RWPE2 (cell line): ENCODE data around the gene SLC45A1.
A peak's percentile ranks its signal among the peaks of the same experiment; 100 is the strongest.

Experiments used
- ATAC-seq: fragments of 200-7000 bp; cut with Tn5 transposase; 3 replicates; pipeline ENCODE4 v1.9.1; 2021; ENCODE audit warnings: low read depth
- DNase-seq: peaks from one replicate; pipeline ENCODE4 v3.0.0-alpha.2; 2020; ENCODE audit warnings: low spot score
- H3K27ac ChIP-seq: fragments of 450-650 bp; 2 replicates; pipeline ENCODE4 v1.5.1; 2017; ENCODE audit warnings: mild to moderate bottlenecking; ENCODE audit not compliant: poor library complexity, severe bottlenecking
- H3K27me3 ChIP-seq: fragments of 250-450 bp; sonication (Bioruptor Pico); 2 replicates; pipeline ENCODE4 v1.5.1; 2021; ENCODE audit warnings: mild to moderate bottlenecking, moderate library complexity; ENCODE audit not compliant: insufficient read depth, poor library complexity, severe bottlenecking
- H3K36me3 ChIP-seq: fragments of 250-450 bp; sonication (Bioruptor Pico); 2 replicates; pipeline ENCODE4 v1.5.1; 2020; ENCODE audit warnings: low read depth, mild to moderate bottlenecking, moderate library complexity
- H3K4me1 ChIP-seq: fragments of 250-450 bp; sonication (Bioruptor Pico); 2 replicates; pipeline ENCODE4 v1.5.1; 2021; ENCODE audit warnings: mild to moderate bottlenecking, moderate library complexity; ENCODE audit not compliant: insufficient read depth, poor library complexity, severe bottlenecking
- H3K4me3 ChIP-seq: fragments of 250-450 bp; sonication (Bioruptor Pico); 2 replicates; pipeline ENCODE4 v1.5.1; 2021; ENCODE audit warnings: mild to moderate bottlenecking, moderate library complexity; ENCODE audit not compliant: severe bottlenecking
- H3K9me3 ChIP-seq: fragments of 250-450 bp; sonication (Bioruptor Pico); 2 replicates; pipeline ENCODE4 v1.5.1; 2021; ENCODE audit warnings: mild to moderate bottlenecking, moderate library complexity; ENCODE audit not compliant: severe bottlenecking
- TF ChIP-seq, protein P1 (sequence below): fragments of 450-650 bp; IDR thresholded peaks from one replicate; pipeline ENCODE4 v1.5.1; 2017; ENCODE audit warnings: mild to moderate bottlenecking, moderate library complexity; ENCODE audit not compliant: poor library complexity, severe bottlenecking

Gene SLC45A1

DNA sequence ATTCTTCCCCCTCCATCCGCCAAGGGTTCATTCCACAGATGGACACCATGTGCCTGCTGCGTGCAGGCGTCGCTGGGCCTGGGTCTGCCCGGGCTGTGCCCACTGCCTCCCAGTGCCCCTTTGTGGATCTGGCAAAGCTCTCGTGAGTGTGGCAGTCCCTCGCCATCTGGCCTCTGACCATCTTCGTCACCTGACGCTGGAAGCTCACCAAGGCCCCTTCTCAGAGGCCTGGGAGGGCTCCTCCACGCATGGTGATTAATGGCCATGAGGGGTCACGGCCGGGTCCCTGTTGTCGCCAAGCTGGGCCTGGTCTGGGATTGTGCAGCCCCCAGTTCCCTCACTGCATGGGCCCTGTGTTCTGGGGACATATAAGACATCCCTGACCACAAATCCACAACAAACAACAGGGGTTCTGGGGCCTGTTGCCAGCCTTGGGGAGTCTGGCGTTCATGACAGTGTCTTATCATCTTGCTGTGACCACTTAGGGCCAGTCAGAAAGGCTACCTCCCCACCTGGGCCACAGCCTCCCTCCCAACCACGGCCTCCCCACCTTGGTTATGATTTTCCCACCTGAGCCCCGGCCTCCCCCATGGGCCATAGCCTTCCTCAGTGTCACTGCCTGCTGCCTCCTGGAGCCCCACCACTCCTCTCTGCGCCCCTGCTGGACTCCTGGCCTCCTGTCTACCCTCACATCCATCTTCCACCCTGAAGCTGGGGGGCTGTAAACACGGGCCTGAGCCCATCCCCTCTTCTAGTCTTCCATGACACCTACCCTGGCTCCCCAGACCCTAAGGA is 27.9 kb downstream of the SLC45A1 start:
- DNase-seq (no peak), ATAC-seq (no peak)
- peaks cover 6% of the 10 kb centered on the region for H3K4me1 ChIP-seq
- no peaks in the 10 kb centered on the region for H3K9me3 ChIP-seq
- H3K27me3 ChIP-seq = no peaks in the 10 kb centered on the region
- H3K27ac ChIP-seq = no peak overlapping the region
- no peaks in the 10 kb centered on the region for H3K36me3 ChIP-seq
- H3K4me3 ChIP-seq = no peak overlapping the region
- TF ChIP-seq, protein P1, sequence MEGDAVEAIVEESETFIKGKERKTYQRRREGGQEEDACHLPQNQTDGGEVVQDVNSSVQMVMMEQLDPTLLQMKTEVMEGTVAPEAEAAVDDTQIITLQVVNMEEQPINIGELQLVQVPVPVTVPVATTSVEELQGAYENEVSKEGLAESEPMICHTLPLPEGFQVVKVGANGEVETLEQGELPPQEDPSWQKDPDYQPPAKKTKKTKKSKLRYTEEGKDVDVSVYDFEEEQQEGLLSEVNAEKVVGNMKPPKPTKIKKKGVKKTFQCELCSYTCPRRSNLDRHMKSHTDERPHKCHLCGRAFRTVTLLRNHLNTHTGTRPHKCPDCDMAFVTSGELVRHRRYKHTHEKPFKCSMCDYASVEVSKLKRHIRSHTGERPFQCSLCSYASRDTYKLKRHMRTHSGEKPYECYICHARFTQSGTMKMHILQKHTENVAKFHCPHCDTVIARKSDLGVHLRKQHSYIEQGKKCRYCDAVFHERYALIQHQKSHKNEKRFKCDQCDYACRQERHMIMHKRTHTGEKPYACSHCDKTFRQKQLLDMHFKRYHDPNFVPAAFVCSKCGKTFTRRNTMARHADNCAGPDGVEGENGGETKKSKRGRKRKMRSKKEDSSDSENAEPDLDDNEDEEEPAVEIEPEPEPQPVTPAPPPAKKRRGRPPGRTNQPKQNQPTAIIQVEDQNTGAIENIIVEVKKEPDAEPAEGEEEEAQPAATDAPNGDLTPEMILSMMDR = no peak

DNA sequence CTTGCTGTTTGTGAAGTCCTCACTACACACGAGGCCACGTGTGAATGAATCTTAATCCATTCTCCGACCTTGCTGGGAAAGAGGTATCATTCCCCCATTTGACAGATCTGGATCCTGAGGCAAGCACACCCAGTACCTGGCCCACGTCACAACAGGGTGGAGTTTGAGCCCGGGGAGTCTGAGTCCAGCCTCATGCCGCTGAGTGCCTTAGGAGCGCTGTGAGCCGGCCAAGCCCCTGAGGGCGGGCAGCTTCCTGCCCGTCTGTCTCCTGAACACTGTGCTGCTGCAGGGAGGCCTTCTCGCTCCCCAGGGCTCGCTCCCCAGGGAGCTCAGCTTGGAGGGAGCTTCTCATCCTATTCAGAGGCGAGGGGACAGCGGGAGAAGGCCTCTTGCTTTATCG is 29.7 kb downstream of the SLC45A1 start:
- no peak overlapping the region for H3K4me3 ChIP-seq
- H3K27me3 ChIP-seq = no peaks in the 10 kb centered on the region
- ATAC-seq (no peak), DNase-seq (no peak)
- no peaks in the 10 kb centered on the region for H3K9me3 ChIP-seq
- TF ChIP-seq, protein P1 = no peak
- no peak overlapping the region for H3K27ac ChIP-seq
- no peaks in the 10 kb centered on the region for H3K36me3 ChIP-seq
- H3K4me1 ChIP-seq = peaks cover 13% of the 10 kb centered on the region

DNA sequence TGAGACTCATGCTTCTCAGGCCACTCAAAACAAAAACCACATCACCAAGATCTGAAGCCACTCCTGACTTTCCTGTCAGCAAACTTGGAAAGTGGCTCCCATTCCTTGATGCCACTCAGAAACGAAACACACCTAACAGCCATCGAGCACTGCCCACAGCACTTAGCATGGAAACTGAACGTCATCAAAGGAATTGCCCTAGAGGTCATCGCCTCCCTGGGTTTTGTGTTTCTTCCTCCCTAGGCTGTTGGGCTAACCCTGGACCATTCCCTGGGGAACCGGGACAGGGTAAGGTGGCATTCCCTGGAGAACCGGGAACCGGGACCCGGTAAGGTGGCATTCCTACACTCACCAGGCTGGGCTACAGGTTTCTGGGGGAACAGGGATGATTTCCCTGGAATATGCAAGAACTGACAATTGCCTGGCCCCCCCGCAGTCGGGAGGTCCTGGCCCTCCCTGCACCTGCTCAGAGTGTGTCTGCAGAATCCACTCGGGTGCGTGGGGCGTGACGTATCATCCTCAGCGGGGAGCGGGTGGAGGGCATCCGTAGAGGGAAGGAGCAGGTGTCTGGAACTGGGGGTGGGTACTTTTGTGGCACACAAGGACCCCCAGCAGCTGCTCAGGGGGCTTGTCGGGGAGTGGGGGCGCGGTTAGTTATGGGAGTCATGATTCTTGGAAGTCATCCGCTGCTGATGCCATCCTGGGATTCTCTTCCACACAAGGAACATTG is 30.3 kb downstream of the SLC45A1 start:
- Histone ChIP-seq H3K4me1 (peaks cover 13% of the 10 kb centered on the region), H3K4me3 (no peak overlapping the region), H3K27me3 (no peaks in the 10 kb centered on the region), H3K36me3 (no peaks in the 10 kb centered on the region), H3K27ac (no peak overlapping the region), H3K9me3 (no peaks in the 10 kb centered on the region)
- no peak for ATAC-seq
- DNase-seq = no peak
- TF ChIP-seq, protein P1 = no peak

DNA sequence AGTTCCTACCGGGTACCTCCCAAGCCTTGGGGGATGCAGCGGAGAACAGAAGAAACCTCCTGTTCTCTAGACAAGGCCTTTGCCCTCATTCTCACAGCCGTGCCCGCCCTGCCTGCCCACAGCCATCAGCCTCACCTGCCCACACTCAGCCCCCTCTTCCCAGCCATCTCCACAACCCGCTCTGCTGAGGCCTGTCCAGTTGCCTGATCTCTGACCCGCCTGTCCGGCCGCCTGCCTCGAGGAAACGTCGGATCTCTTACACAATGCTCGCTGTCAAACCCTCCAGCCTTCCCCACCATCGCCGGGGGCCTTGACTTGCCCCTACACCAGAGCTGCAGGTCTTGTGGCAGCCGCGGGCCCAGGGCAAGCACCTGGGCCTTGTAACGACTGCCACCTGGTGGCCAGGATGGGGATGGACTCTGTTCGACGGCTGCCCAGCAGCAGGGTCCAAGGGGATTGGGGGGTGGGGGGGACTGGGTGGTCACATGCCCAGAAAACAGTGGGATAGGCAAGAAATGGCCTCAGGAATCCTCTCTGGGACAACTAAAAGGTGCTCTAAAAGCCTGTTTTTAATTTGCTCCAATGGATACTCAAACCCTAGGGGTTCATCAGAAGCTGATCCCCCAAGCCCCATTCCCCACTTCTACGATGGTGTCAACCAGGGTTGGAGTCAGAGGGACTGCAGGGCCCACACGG is 31.0 kb downstream of the SLC45A1 start:
- ATAC-seq = peak; percentile 61

More for the DNA sequence above, 31.0 kb downstream of the SLC45A1 start:
- H3K36me3 ChIP-seq = no peaks in the 10 kb centered on the region
- H3K4me3 ChIP-seq = no peak overlapping the region
- TF ChIP-seq, protein P1 = peak; percentile 95
- no peak for DNase-seq
- H3K4me1 ChIP-seq = peaks cover 9% of the 10 kb centered on the region
- H3K27me3 ChIP-seq = no peaks in the 10 kb centered on the region
- no peak overlapping the region for H3K27ac ChIP-seq
- no peaks in the 10 kb centered on the region for H3K9me3 ChIP-seq
